ENCODE results near the gene RRM1.
A peak's percentile ranks its signal among the peaks of the same experiment; 100 is the strongest.
"Not testable (repeated sequence)": the region's sequence is repeated elsewhere in the genome, so short reads cannot be mapped to it uniquely, and the experiment has no call there.

RRM1 gene

GRCh38 chr11:4094348-4095291 is at the start of gene RRM1:
Gene RRM1, plus strand, starts transcription at chr11:4094799. Its CDS starts 214 bp downstream, at chr11:4095013.
- peak; percentile 98 for DNase-seq (ENCODE audit: low spot score)

DNA sequence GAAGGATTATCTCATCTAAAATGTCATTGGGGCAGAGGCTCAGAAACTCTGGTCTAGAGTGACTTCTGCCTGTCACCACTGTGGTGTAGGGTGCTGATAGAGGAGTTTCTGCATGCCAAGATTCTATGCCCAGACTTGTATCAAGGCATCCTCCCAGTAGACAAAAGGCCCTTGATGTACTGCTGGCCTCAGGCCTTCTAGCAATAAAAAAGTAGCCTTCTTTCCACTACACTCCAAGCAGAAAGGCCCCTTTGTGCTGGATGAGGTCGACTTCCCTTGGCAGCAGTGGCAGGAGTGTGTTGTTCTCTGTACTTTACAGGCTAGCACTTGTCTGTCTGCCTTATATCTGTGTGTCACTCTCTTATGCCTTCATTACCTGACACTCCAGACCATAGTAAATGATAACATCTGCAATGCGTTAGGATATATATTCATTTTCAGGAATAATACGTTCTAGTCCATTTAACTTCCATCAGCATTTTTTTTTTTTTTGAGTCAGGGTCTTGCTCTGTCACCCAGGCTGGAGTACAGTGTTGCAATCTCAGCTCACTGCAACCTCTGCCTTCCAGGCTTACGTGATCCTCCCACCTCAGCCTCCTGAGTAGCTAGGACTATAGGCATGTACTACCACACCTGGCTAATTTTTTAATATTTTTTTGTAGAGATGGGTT is 49.5 kb upstream of the RRM1 start:
- DNase-seq (ENCODE audit: low spot score) = peak; percentile 92

DNA sequence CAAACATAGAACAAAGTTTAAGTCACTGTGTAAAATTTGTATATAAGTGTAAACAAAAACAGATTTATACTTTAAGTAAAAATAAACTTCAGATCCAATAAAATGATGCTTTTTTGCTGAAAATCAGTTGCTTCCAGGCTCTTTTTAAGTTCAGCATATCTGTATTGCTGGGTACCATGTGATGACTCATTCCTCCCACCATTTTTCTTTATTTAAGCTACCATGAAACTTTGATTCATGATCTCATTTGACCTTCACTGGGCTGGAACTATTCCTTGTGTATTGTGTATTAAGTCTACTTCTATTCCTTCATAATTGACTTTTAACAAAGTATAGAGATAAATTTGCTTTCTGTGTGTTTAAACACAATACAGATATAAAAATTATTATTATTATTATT is 46.3 kb upstream of the RRM1 start:
- DNase-seq (ENCODE audit: low spot score) = no peak

- DNase-seq (ENCODE audit: low spot score) = no peak
Observed at GRCh38 chr11:4049006-4049405, 45.6 kb upstream of the RRM1 start.

- DNase-seq (ENCODE audit: low spot score) = no peak
Observed at GRCh38 chr11:4050138-4050537, 44.5 kb upstream of the RRM1 start.

GRCh38 chr11:4053200-4053599 is 41.4 kb upstream of the RRM1 start:
- not testable (repeated sequence) for DNase-seq (ENCODE audit: low spot score)

GRCh38 chr11:4054643-4055042 is 40.0 kb upstream of the RRM1 start:
- no peak for DNase-seq (ENCODE audit: low spot score)

DNA sequence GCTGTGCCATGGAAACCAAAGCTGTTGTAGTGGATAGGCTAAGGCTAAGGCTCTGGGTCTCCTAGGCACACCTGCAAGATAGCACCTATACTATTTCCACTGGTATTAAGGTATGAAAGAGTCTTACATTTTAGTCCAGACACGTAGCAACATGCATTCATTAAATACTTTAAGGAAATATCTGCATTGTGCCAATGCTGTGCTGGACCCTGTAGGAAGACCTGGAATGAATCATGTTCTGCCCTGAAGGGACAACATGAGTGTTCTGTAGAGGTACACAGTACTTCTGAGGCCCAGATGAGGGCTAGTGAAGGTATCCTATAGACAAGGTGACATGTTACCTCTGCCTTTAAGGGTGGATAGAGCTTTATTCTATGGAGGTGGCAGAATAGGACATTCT is 35.2 kb upstream of the RRM1 start:
- no peak for DNase-seq (ENCODE audit: low spot score)

DNA sequence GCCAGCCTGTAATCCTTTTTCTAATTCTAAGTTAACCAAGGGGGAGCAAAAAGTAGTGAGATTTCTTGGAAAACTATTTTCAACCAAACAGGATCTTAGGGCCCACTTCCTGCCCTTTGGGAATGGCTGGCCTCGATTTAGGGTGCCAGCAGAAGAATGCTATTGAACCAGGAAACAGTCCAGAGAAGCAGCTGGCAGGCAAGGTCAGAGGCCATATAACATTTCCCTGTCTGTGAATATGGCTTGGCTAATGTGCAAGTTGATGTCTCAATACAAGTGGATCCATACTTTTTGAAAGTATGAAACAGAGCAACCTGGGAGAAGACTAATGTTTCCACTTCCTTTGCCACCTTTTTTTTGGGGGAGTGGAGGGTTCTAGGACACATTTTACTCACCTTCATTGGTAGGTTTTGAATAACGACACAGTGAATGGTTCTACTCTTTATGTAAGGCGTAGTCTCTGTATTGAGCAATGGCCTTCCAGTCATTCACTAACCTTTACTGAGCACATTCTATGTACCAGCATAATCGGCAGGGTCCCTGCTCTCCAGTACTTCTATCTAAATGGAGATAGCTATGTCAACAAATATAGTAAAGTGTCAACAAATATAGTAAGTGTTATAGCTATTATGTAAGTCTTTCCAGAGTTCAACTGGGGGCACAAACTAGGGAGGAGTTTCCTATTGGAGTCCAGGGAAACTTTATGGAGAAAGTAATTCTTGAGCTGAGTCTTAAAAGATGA is 34.2 kb upstream of the RRM1 start:
- no peak for DNase-seq (ENCODE audit: low spot score)

DNA sequence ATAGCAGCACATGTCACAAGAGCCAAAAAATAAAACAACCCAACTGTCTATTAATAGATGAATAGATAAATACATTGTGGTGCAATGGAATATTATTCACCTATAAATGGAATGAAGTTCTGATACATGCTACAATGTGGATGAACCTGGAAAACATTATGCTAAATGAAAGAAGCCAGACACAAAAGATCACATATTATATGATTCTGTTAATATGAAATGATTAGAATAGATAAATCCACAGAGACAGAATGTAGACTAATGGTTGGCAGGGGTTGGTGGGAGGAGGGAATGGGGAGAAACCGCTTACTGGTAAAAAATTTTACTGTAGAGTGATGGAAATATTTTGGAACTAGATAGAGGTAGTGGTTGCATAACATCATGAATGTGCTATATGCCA is 32.9 kb upstream of the RRM1 start:
- no peak for DNase-seq (ENCODE audit: low spot score)

DNA sequence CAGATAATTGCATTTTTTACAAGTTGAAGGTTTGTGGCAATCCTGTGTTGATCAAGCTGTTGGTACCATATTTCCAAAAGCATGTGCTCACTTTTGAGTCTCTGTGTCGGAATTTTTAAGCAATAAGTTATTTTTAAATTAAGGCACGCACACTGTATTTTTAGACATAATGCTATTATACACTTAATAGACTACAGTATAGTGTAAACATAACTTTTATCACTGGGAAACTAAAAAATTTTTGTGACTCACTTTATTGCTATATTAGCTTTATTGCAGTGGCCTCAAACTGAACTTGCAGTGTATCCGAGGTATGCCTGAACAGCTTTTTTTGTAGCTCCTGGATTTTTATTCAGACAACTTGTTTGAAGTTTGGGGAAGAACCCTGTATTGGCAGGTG is 31.3 kb upstream of the RRM1 start:
- DNase-seq (ENCODE audit: low spot score) = no peak

- DNase-seq (ENCODE audit: low spot score) = no peak
Observed at GRCh38 chr11:4064278-4064955, 30.2 kb upstream of the RRM1 start.

DNA sequence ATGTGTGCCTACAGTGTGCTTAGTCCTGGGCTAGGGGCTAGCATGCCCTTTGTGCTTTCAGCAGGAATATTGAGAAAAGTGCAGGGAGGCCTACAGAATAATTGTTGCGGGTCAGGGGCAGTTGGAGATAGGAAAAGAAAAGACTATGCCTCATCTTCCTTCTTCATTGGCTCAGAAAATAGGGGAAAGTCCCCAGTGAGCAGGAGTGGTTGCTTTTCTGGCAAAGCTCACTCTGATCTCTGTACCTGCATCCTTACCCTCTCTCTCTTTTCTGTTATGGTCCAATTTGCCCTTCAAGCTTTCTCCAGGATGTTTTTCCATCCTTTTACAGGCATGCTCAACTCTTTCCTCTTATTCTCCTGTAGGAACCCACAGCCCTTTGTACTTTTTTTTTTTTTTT is 29.5 kb upstream of the RRM1 start:
- no peak for DNase-seq (ENCODE audit: low spot score)

GRCh38 chr11:4065601-4066377 is 28.8 kb upstream of the RRM1 start:
- DNase-seq (ENCODE audit: low spot score) = peak; percentile 29

- no peak for DNase-seq (ENCODE audit: low spot score)
Observed at GRCh38 chr11:4066910-4067309, 27.7 kb upstream of the RRM1 start.

GRCh38 chr11:4068962-4069361 is 25.6 kb upstream of the RRM1 start:
- DNase-seq (ENCODE audit: low spot score) = no peak

DNA sequence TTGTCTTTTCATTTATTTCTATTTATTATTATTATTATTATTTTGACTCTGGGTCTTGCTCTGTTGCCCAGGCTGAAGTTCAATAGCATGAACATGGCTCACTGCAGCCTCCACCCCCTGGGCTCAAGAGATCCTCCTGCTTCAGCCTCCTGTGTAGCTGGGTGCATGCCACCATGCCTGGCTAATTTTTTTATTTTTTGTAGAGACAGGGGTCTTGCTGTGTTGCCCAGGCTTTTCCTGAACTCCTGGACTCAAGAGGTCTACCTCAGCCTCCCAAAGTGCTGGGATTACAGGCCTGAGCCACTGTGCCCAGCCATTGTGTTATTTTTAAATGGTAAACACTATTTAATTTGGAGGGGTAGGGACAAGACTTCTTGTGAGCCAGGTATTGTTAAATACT is 23.3 kb upstream of the RRM1 start:
- DNase-seq (ENCODE audit: low spot score) = no peak

- no peak for DNase-seq (ENCODE audit: low spot score)
Observed at GRCh38 chr11:4071914-4072313, 22.7 kb upstream of the RRM1 start.

GRCh38 chr11:4072668-4073285 is 21.8 kb upstream of the RRM1 start:
- DNase-seq (ENCODE audit: low spot score) = peak; percentile 91

DNA sequence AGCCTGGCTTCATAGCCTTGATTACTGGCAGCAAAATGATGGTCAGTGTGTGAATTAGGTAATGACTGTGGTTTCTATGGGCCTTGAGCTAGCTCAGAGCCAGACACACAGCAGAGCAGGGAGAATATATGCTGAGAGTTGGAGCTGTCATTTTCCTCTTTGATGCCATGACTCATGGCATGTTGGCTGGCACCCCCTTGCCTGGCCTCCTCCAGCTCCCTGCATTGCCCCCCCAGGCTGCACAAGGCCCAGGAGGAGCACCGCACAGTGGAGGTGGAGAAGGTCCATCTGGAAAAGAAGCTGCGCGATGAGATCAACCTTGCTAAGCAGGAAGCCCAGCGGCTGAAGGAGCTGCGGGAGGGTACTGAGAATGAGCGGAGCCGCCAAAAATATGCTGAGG is 20.3 kb upstream of the RRM1 start:
- DNase-seq (ENCODE audit: low spot score) = no peak

DNA sequence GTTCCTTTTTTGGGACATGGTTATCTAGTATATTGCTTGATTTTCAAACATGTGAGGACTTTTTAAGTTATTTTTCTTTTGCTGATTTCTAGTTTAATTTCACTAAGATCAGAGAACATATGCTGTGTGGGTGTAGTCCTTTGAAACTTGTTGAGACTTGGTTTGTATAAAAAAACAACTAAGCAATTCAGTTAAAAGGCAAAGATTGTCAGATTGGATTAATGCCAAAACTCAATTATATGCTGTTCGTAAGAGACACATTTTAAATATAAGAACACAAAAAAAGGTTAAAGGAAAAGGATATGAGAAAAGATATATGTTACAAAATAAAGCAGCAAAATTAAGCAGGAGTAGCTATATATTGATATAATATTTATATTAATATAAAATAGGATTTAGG is 17.8 kb upstream of the RRM1 start:
- DNase-seq (ENCODE audit: low spot score) = no peak
